Omental fat pad (tissue), 4 donors: ENCODE data around the gene GRHL3. TPM values are rescaled to one million over a fixed set of nuclear protein-coding genes. Genes with fewer than 3 reads are reported as not detected.

Experiments used
- ATAC-seq: fragments of 150-250 bp; one replicate; pipeline ENCODE4 v1.9.1; 2016; ENCODE audit warnings: mild to moderate bottlenecking, moderate library complexity; ENCODE audit not compliant: low FRiP score
- DNase-seq: peaks from one replicate; pipeline ENCODE4 v3.0.0-alpha.2; 2019; ENCODE audit warnings: low spot score
- total RNA-seq, 4 donors: library from RNA; depleted of rRNA; stranded (reverse); fragments of >200 nt; gene quantifications; one replicate each; pipeline ENCODE4 v1.1.0, GENCODE V29; 2016
- TF ChIP-seq, protein P1 (sequence below), 3 donors: fragments of 450-650 bp; IDR thresholded peaks; one replicate each; pipeline ENCODE4 v1.5.1; 2016 to 2017; ENCODE audit warnings: antibody characterized with exemption in 3 of 3, mild to moderate bottlenecking in 3 of 3, moderate library complexity in 2 of 3

Gene GRHL3
- total RNA-seq, 4 donors from 2014 or later, result 0.44 to 3.3 (median 0.66) TPM

GRCh38 chr1:24308365-24309015 lies 10.7 kb upstream of the GRHL3 start:
- DNase-seq, result no peak
- no peak for ATAC-seq
- TF ChIP-seq, protein P1, sequence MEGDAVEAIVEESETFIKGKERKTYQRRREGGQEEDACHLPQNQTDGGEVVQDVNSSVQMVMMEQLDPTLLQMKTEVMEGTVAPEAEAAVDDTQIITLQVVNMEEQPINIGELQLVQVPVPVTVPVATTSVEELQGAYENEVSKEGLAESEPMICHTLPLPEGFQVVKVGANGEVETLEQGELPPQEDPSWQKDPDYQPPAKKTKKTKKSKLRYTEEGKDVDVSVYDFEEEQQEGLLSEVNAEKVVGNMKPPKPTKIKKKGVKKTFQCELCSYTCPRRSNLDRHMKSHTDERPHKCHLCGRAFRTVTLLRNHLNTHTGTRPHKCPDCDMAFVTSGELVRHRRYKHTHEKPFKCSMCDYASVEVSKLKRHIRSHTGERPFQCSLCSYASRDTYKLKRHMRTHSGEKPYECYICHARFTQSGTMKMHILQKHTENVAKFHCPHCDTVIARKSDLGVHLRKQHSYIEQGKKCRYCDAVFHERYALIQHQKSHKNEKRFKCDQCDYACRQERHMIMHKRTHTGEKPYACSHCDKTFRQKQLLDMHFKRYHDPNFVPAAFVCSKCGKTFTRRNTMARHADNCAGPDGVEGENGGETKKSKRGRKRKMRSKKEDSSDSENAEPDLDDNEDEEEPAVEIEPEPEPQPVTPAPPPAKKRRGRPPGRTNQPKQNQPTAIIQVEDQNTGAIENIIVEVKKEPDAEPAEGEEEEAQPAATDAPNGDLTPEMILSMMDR (IDR thresholded peaks at IDR 0.05), result no peak

DNA sequence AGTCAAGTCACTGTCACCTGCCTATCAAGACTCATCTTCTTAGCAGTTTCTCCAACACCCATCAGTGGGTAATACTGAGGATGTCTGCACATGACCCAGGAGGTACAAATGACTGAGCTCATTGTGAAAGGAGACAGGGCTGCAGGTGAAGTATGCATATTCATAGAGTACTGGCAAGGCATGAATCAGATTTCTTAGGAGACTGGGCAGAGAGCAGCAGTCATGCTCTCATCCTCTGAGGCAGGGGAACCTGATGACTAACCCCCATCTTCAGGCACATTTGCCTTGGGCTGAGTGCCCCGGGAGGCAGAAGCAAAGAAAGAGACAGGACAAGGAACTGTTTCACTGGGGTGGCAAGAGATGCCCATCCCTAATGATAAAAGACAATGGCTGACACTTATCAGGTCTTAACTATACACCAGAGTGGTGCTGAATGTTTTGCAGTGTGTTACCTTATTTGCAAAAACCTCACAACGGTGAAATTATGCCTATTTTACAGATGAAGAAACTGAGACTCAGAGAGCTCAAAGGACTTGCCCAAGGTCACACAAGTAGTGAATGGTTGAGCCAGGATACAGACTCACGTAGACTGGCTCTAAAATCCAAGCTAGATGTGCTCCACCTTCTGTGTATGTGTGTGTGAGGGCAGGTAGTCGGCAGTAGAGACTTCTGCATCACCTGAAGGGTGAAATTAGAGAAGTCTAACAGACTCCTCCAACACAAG lies 9.2 kb upstream of the GRHL3 start:
- TF ChIP-seq, protein P1 (IDR thresholded peaks at IDR 0.05), result no peak
- ATAC-seq (peak; percentile 40), DNase-seq (no peak)

DNA sequence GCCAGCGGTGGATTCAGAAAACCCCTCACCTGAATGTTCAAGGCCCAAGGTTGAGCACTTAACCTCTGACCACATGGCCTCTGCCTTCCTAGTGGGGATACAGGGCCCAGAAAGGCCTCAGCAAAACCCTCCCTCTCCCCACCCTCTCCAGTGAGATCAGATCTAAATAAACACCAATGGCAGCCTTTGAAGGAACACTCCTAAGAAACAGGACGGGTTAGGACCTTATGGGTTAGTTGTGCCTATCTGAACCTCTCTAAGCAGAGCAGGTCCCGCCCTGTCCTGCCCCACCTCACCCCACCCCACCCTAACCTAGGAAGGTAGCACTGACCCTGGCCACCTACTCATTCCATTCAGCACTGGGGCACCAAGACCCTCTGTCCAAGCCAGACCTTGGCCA lies 7.9 kb upstream of the GRHL3 start:
- ATAC-seq (no peak), DNase-seq (no peak)
- TF ChIP-seq, protein P1 (IDR thresholded peaks at IDR 0.05), result no peak

DNA sequence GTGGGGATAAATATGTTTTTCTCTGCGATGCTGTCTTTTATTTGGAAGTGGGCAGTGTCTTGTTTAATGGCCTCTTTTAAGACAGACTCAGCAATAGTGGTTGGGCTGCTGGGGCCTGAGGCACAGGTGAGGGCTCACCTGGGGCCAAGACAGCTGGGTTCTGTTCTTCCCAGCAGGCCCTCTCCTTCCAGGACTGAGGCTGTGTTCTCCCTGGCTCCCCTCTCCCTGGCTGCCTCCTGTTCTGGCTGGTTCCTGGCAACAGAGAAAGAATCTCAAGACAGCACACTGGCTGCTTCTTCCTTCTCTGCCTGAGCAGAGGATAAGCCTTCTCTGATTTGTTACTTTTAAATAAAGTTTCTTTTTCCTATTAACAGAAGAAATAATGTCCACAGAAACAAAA lies 7.4 kb upstream of the GRHL3 start:
- ATAC-seq (no peak), DNase-seq (no peak)
- TF ChIP-seq, protein P1 (IDR thresholded peaks at IDR 0.05), result no peak

GRCh38 chr1:24315391-24315790 lies 3.8 kb upstream of the GRHL3 start:
- ATAC-seq (no peak), DNase-seq (no peak)
- TF ChIP-seq, protein P1 (IDR thresholded peaks at IDR 0.05), result no peak

- TF ChIP-seq, protein P1 (IDR thresholded peaks at IDR 0.05), result no peak
These were observed 2.5 kb upstream of the GRHL3 start for GRCh38 chr1:24316645-24317044.

DNA sequence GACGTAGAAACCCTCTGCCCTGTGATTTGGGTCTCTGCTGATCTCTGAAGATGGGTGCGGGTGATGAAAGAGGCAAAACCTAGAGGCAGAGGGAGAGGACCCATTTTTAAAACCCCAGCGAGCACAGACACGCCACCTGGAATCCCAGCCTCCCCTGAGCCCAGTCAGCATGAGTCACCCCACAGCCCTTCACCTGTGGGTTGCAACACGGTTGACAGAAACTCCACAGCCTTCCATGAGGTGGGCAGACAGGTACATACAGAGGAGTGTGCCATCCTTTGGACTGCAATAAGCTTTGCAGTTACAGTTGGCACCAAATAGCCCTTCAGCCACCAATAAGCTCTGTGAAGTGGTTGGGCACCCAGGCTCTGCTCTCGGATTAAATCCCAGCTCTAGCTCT lies 2.1 kb upstream of the GRHL3 start:
- ATAC-seq (no peak), DNase-seq (no peak)
- TF ChIP-seq, protein P1 (IDR thresholded peaks at IDR 0.05), result no peak

More at GRCh38 chr1:24316645-24317044, 2.5 kb upstream of the GRHL3 start:
- no peak for DNase-seq
- ATAC-seq, result no peak
